CD14-positive monocyte (primary cell): ENCODE data around the gene GFM2. TPM values are rescaled to one million over a fixed set of nuclear protein-coding genes. Genes with fewer than 3 reads are reported as not detected.

Experiments
- DNase-seq, 3 donors: peaks; one replicate each; pipeline ENCODE4 v3.0.0-alpha.2; 2011 to 2022
- H2AFZ ChIP-seq: 2 replicates; pipeline ENCODE4 v1.6.0; 2012; ENCODE audit warnings: mild to moderate bottlenecking, low read depth, low read length, inconsistent platforms; ENCODE audit not compliant: insufficient read depth, poor library complexity, severe bottlenecking
- H3K27ac ChIP-seq, 2 donors: 1 replicate in 1 of 2; 2 replicates in 1 of 2; pipeline ENCODE4 v1.5.1; 2012 to 2013; ENCODE audit warnings: low read length in 2 of 2, control low read depth in 1 of 2, inconsistent platforms in 1 of 2, low read depth in 1 of 2, mild to moderate bottlenecking in 1 of 2
- H3K27me3 ChIP-seq, 2 donors: one replicate each; pipeline versions ENCODE4 v1.6.0 to v1.6.1; 2011 to 2013; ENCODE audit warnings: low read length in 2 of 2; ENCODE audit not compliant: control insufficient read depth in 2 of 2, insufficient read depth in 2 of 2
- H3K36me3 ChIP-seq, 2 donors: replicated peaks in 1 of 2; 1 replicate in 1 of 2; 2 replicates in 1 of 2; pipeline versions ENCODE4 v1.5.1 to v1.6.1; 2012 to 2013; ENCODE audit warnings: low read length in 2 of 2, control low read depth in 1 of 2, inconsistent platforms in 1 of 2, mild to moderate bottlenecking in 1 of 2; ENCODE audit not compliant: insufficient read depth in 2 of 2, control insufficient read depth in 1 of 2
- H3K4me1 ChIP-seq, 2 donors: 1 replicate in 1 of 2; 2 replicates in 1 of 2; pipeline versions ENCODE4 v1.5.1 to v1.6.1; 2012 to 2013; ENCODE audit warnings: low read length in 2 of 2, control low read depth in 1 of 2, inconsistent platforms in 1 of 2, mild to moderate bottlenecking in 1 of 2, moderate library complexity in 1 of 2; ENCODE audit not compliant: insufficient read depth in 2 of 2, control insufficient read depth in 1 of 2
- H3K4me2 ChIP-seq: replicated peaks from 2 replicates; pipeline ENCODE3; 2012; ENCODE audit warnings: low read length, moderate library complexity, mild to moderate bottlenecking; ENCODE audit not compliant: poor library complexity, severe bottlenecking; ENCODE audit errors: extremely low read depth
- H3K4me3 ChIP-seq, 3 experiments: fragments of 200-600 bp in 1 of 3; sonication (generic) in 1 of 3; replicated peaks in 1 of 3; 1 replicate in 2 of 3; 2 replicates in 1 of 3; pipeline ENCODE4 v1.5.1; 2011 to 2013; ENCODE audit warnings: low read length in 3 of 3, mild to moderate bottlenecking in 3 of 3, control low read depth in 2 of 3, low read depth in 2 of 3, inconsistent platforms in 1 of 3, moderate library complexity in 1 of 3
- H3K79me2 ChIP-seq: 2 replicates; pipeline ENCODE4 v1.6.0; 2012; ENCODE audit warnings: mild to moderate bottlenecking, control low read depth, inconsistent platforms, low read length, moderate library complexity; ENCODE audit not compliant: insufficient read depth
- H3K9ac ChIP-seq: 2 replicates; pipeline ENCODE4 v1.6.0; 2017; ENCODE audit warnings: low read length, mild to moderate bottlenecking; ENCODE audit not compliant: insufficient read depth, poor library complexity, severe bottlenecking
- H3K9me3 ChIP-seq, 2 donors: replicated peaks in 1 of 2; 1 replicate in 1 of 2; 2 replicates in 1 of 2; pipeline versions ENCODE4 v1.5.1 to v1.6.1; 2012 to 2013; ENCODE audit warnings: low read length in 2 of 2, control low read depth in 1 of 2; ENCODE audit not compliant: control insufficient read depth in 1 of 2, insufficient read depth in 1 of 2
- H4K20me1 ChIP-seq: 2 replicates; pipeline ENCODE4 v1.6.0; 2012; ENCODE audit warnings: mild to moderate bottlenecking, low read length, control low read depth, moderate library complexity; ENCODE audit not compliant: insufficient read depth
- H3K27ac Mint-ChIP-seq, 7 donors: one replicate each; pipeline ENCODE4 v1.8.0; 2020; ENCODE audit warnings: mild to moderate bottlenecking in 7 of 7, mixed read lengths in 7 of 7, moderate library complexity in 6 of 7, inconsistent platforms in 2 of 7
- H3K27me3 Mint-ChIP-seq, 3 donors: one replicate each; pipeline ENCODE4 v1.8.0; 2021 to 2022; ENCODE audit warnings: low read depth in 3 of 3, mild to moderate bottlenecking in 3 of 3, mixed read lengths in 3 of 3, moderate library complexity in 3 of 3, inconsistent platforms in 1 of 3
- H3K36me3 Mint-ChIP-seq, 2 donors: one replicate each; pipeline ENCODE4 v1.8.0; 2020; ENCODE audit warnings: mixed read lengths in 2 of 2, inconsistent platforms in 1 of 2, mild to moderate bottlenecking in 1 of 2
- H3K4me1 Mint-ChIP-seq: one replicate; pipeline ENCODE4 v1.8.0; 2020; ENCODE audit warnings: mild to moderate bottlenecking, mixed read lengths
- H3K4me3 Mint-ChIP-seq, 2 donors: one replicate each; pipeline ENCODE4 v1.8.0; 2020; ENCODE audit warnings: mild to moderate bottlenecking in 2 of 2, mixed read lengths in 2 of 2, moderate library complexity in 1 of 2
- H3K9me3 Mint-ChIP-seq, 7 donors: one replicate each; pipeline ENCODE4 v1.8.0; 2020 to 2022; ENCODE audit warnings: mixed read lengths in 7 of 7, mild to moderate bottlenecking in 6 of 7, moderate library complexity in 6 of 7, inconsistent platforms in 2 of 7
- CTCF ChIP-seq: fragments of 200-600 bp; IDR thresholded peaks from one replicate; pipeline ENCODE4 v1.8.0; 2022; ENCODE audit warnings: antibody characterized with exemption, mild to moderate bottlenecking
- WGBS: methylation state at CpG from one replicate; pipeline ENCODE4 v1.1.5; 2013; ENCODE audit warnings: missing lambda C conversion rate; ENCODE audit not compliant: insufficient coverage; 5-methylcytosine and 5-hydroxymethylcytosine counted together
- intact Hi-C, 2 donors: fragments of 100-400 bp; cut with micrococcal nuclease; formaldehyde crosslinking; loops; one replicate each; pipeline versions ENCODE4 v1.15.0 to v1.15.1; 2023
- polyA plus RNA-seq, 3 donors: library from polyadenylated mRNA; depleted of rRNA in 1 of 3; unstranded in 2 of 3; stranded (reverse) in 1 of 3; fragments of 300-500 nt in 2 of 3; fragments of >200 nt in 1 of 3; fragmentation: Illumina TruSeq in 2 of 3; gene quantifications; 1 replicate in 2 of 3; 2 replicates in 1 of 3; pipeline ENCODE4 v1.2.3, GENCODE V29; 2012 to 2021

GFM2 gene
- polyA plus RNA-seq, 3 donors = 9.3 to 11.3 (median 10.6) TPM

- intact Hi-C loops = no loop called here
- no peak for DNase-seq
- Mint-ChIP-seq H3K9me3 (peaks cover 4 to 7% (median 6%) of the 10 kb centered on the region in 7 donors), H3K27ac (no peak overlapping the region), H3K4me3 (no peak overlapping the region), H3K27me3 (no peaks in the 10 kb centered on the region), H3K36me3 (peaks cover 2 to 8% of the 10 kb centered on the region in 2 donors), H3K4me1 (no peaks in the 10 kb centered on the region)
- no peaks in the 10 kb centered on the region for H3K4me1 ChIP-seq
- 96% methylated on average over 4 of the region's 6 CpGs for WGBS
- H3K4me3 ChIP-seq = no peak overlapping the region
- H2AFZ ChIP-seq = no peak overlapping the region
- no peak overlapping the region for H3K4me2 ChIP-seq
- H3K27me3 ChIP-seq = no peaks in the 10 kb centered on the region
- TF ChIP-seq CTCF = no peak
- H4K20me1 ChIP-seq = no peaks in the 10 kb centered on the region
- H3K9ac ChIP-seq = no peak overlapping the region
- peaks cover 0 to 3% of the 10 kb centered on the region in 2 donors for H3K9me3 ChIP-seq
- H3K27ac ChIP-seq = no peak overlapping the region
- no peaks in the 10 kb centered on the region for H3K36me3 ChIP-seq
- H3K79me2 ChIP-seq = no peaks in the 10 kb centered on the region
Measured at GRCh38 chr5:74787424-74787823, 20.5 kb upstream of the GFM2 start.

- Histone ChIP-seq H3K9me3 (no peaks in the 10 kb centered on the region), H3K4me3 (no peak overlapping the region), H3K4me2 (no peak overlapping the region), H2AFZ (no peak overlapping the region), H3K79me2 (no peaks in the 10 kb centered on the region), H4K20me1 (no peaks in the 10 kb centered on the region), H3K27ac (no peak overlapping the region), H3K36me3 (no peaks in the 10 kb centered on the region), H3K27me3 (no peaks in the 10 kb centered on the region), H3K4me1 (no peaks in the 10 kb centered on the region), H3K9ac (no peak overlapping the region)
- 96% methylated on average over 6 of the region's 6 CpGs for WGBS
- TF ChIP-seq CTCF = no peak
- Mint-ChIP-seq H3K9me3 (peaks cover 0 to 4% (median 2%) of the 10 kb centered on the region in 7 donors), H3K27ac (no peak overlapping the region), H3K27me3 (no peaks in the 10 kb centered on the region), H3K4me3 (no peak overlapping the region), H3K4me1 (no peaks in the 10 kb centered on the region), H3K36me3 (peaks cover 0 to 5% of the 10 kb centered on the region in 2 donors)
- intact Hi-C loops = no loop called here
- DNase-seq = no peak
Measured at GRCh38 chr5:74786851-74787250, 19.9 kb upstream of the GFM2 start.
